Measurements from ENCODE around the gene KCNK16. TPM values are rescaled to one million over a fixed set of nuclear protein-coding genes. Genes with fewer than 3 reads are reported as not detected.

Gene KCNK16
- polyA plus RNA-seq (2013, experiment 1 of 2) = not detected
- polyA plus RNA-seq (2013, experiment 2 of 2) = not detected

- WGBS = 81% methylated on average over 11 of the region's 11 CpGs
- Histone ChIP-seq H4K8ac (ENCODE audit: low read length) (no peak within 1 kb of the TSS), H3K79me1 (replicated peaks; ENCODE audit: low read length, poor library complexity, severe bottlenecking) (no peaks in the 10 kb centered on the region)
Measured at GRCh38 chr6:39322306-39322850, at the start of gene KCNK16. TSS of gene KCNK16 (minus strand) at chr6:39322702. CDS start at chr6:39322540, 162 bp downstream.

DNA sequence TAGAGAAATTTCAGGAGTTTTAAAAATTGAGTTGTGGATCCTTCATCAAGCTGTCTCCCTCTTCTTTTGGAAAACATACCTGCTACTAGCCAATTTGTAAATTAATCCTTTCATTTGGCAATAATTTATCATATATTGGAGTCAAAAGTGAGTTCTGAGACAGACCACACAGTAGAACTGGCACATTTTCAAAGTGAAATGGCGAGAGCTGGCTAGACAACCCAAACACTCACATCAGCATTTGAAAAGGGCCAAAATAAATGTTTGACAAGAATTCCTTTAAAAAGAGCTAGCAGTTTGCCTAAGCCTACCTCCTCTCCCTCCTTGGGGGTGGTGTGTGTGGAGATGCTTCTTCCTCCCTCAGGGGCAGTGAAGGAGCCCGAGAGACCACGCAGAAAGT, 47.9 kb upstream of the KCNK16 start:
- no peak overlapping the region for H3K23ac ChIP-seq (ENCODE audit: low read length in 2 of 2)
- H3K4me2 ChIP-seq (ENCODE audit: low read length, poor library complexity, severe bottlenecking) = no peak overlapping the region
- H3K9me3 ChIP-seq (ENCODE audit: control insufficient read depth, low read length) = no peaks in the 10 kb centered on the region
- WGBS = 100% methylated on average over 3 of the region's 3 CpGs
- no peak for DNase-seq
- H4K8ac ChIP-seq (ENCODE audit: low read length) = no peak overlapping the region
- H2BK12ac ChIP-seq (ENCODE audit: low read length in 2 of 2) = no peak overlapping the region
- no peaks in the 10 kb centered on the region for H3K36me3 ChIP-seq (ENCODE audit: control insufficient read depth in 1 of 2, insufficient read depth in 2 of 2, low read depth in 1 of 2, low read length in 2 of 2)
- no peak overlapping the region for H3K9ac ChIP-seq (ENCODE audit: low read length)
- peaks cover 7% of the 10 kb centered on the region for H3K4me1 ChIP-seq (ENCODE audit: control insufficient read depth, insufficient read depth, low read depth, low read length)
- no peak overlapping the region for H2BK120ac ChIP-seq (ENCODE audit: low read depth, low read length)
- no peak overlapping the region for H4K91ac ChIP-seq (ENCODE audit: low read length)
- H3K27me3 ChIP-seq (ENCODE audit: control insufficient read depth in 1 of 2, insufficient read depth in 1 of 2, low read length in 2 of 2) = no peaks in the 10 kb centered on the region
- H2AFZ ChIP-seq (ENCODE audit: low read depth, low read length) = no peak overlapping the region
- no peak overlapping the region for H3K27ac ChIP-seq (ENCODE audit: low read length, poor library complexity, severe bottlenecking)
- H3K4me3 ChIP-seq (ENCODE audit: insufficient read depth in 1 of 2, low read depth in 1 of 2, low read length in 2 of 2) = no peak overlapping the region
- H2BK15ac ChIP-seq (ENCODE audit: low read depth, poor library complexity, severe bottlenecking) = no peak overlapping the region
- H3K79me1 ChIP-seq (replicated peaks; ENCODE audit: low read length, poor library complexity, severe bottlenecking) = no peaks in the 10 kb centered on the region
- H3K18ac ChIP-seq (ENCODE audit: low read depth in 1 of 2, low read length in 2 of 2) = no peak overlapping the region
- H3K4ac ChIP-seq (ENCODE audit: low read depth in 1 of 2, low read length in 2 of 2) = no peak overlapping the region
- H2AK5ac ChIP-seq (ENCODE audit: low read length, severe bottlenecking) = no peak overlapping the region
- no peak overlapping the region for H3K14ac ChIP-seq (ENCODE audit: low read length in 2 of 2)
- no peak overlapping the region for H2BK5ac ChIP-seq (ENCODE audit: low read depth, low read length, poor library complexity, severe bottlenecking)

More at GRCh38 chr6:39322306-39322850, at the start of gene KCNK16:
- Histone ChIP-seq H4K91ac (ENCODE audit: low read length) (peak within 1 kb of the TSS; percentile 11), H2BK120ac (ENCODE audit: low read depth, low read length) (no peak within 1 kb of the TSS), H3K14ac (ENCODE audit: low read length in 2 of 2) (no peak within 1 kb of the TSS), H3K9ac (ENCODE audit: low read length) (no peak within 1 kb of the TSS), H3K4ac (ENCODE audit: low read depth in 1 of 2, low read length in 2 of 2) (no peak within 1 kb of the TSS), H3K4me2 (ENCODE audit: low read length, poor library complexity, severe bottlenecking) (no peak within 1 kb of the TSS), H3K4me1 (ENCODE audit: control insufficient read depth, insufficient read depth, low read depth, low read length) (no peaks in the 10 kb centered on the region), H2AK5ac (ENCODE audit: low read length, severe bottlenecking) (no peak within 1 kb of the TSS), H3K36me3 (ENCODE audit: control insufficient read depth in 1 of 2, insufficient read depth in 2 of 2, low read depth in 1 of 2, low read length in 2 of 2) (no peaks in the 10 kb centered on the region), H3K27me3 (ENCODE audit: control insufficient read depth in 1 of 2, insufficient read depth in 1 of 2, low read length in 2 of 2) (peaks cover 35 to 81% of the 10 kb centered on the region in 2 experiments), H3K27ac (ENCODE audit: low read length, poor library complexity, severe bottlenecking) (no peak within 1 kb of the TSS), H2BK12ac (ENCODE audit: low read length in 2 of 2) (no peak within 1 kb of the TSS), H3K23ac (ENCODE audit: low read length in 2 of 2) (no peak within 1 kb of the TSS), H3K9me3 (ENCODE audit: control insufficient read depth, low read length) (no peaks in the 10 kb centered on the region), H3K4me3 (ENCODE audit: insufficient read depth in 1 of 2, low read depth in 1 of 2, low read length in 2 of 2) (no peak within 1 kb of the TSS), H2AFZ (ENCODE audit: low read depth, low read length) (no peak within 1 kb of the TSS), H3K18ac (ENCODE audit: low read depth in 1 of 2, low read length in 2 of 2) (no peak within 1 kb of the TSS), H2BK15ac (ENCODE audit: low read depth, poor library complexity, severe bottlenecking) (no peak within 1 kb of the TSS), H2BK5ac (ENCODE audit: low read depth, low read length, poor library complexity, severe bottlenecking) (no peak within 1 kb of the TSS)
- DNase-seq = no peak

DNA sequence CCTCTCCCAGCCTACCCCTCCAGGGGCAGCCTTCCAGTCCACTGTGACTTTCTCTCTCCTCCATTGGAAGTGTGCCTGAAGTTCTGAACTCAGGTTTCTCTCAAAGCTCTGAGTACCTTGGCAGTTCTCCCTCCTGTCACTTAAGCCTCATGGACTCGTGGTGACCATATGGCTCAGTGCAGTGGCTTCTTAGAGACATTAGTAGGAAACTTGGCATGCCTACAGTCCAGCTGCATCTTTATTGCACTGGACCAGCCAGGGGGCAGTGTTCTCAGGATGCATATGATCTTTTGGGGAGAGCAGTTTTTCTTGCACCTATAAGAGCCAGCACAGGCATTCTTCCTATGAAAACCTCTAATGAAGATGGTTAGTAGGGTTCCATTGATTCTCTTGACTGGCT, 47.5 kb upstream of the KCNK16 start:
- 92% methylated on average over 1 of the region's 1 CpG for WGBS
- no peaks in the 10 kb centered on the region for H3K79me1 ChIP-seq (replicated peaks; ENCODE audit: low read length, poor library complexity, severe bottlenecking)
- H2BK5ac ChIP-seq (ENCODE audit: low read depth, low read length, poor library complexity, severe bottlenecking) = no peak overlapping the region
- no peak overlapping the region for H3K18ac ChIP-seq (ENCODE audit: low read depth in 1 of 2, low read length in 2 of 2)
- H3K9me3 ChIP-seq (ENCODE audit: control insufficient read depth, low read length) = no peaks in the 10 kb centered on the region
- H3K14ac ChIP-seq (ENCODE audit: low read length in 2 of 2) = no peak overlapping the region
- no peak overlapping the region for H2BK12ac ChIP-seq (ENCODE audit: low read length in 2 of 2)
- H3K23ac ChIP-seq (ENCODE audit: low read length in 2 of 2) = no peak overlapping the region
- no peak overlapping the region for H3K4ac ChIP-seq (ENCODE audit: low read depth in 1 of 2, low read length in 2 of 2)
- H3K36me3 ChIP-seq (ENCODE audit: control insufficient read depth in 1 of 2, insufficient read depth in 2 of 2, low read depth in 1 of 2, low read length in 2 of 2) = no peaks in the 10 kb centered on the region
- H3K4me3 ChIP-seq (ENCODE audit: insufficient read depth in 1 of 2, low read depth in 1 of 2, low read length in 2 of 2) = no peak overlapping the region
- H3K27ac ChIP-seq (ENCODE audit: low read length, poor library complexity, severe bottlenecking) = no peak overlapping the region
- H2BK15ac ChIP-seq (ENCODE audit: low read depth, poor library complexity, severe bottlenecking) = no peak overlapping the region
- no peak overlapping the region for H2AK5ac ChIP-seq (ENCODE audit: low read length, severe bottlenecking)
- no peak for DNase-seq
- H3K27me3 ChIP-seq (ENCODE audit: control insufficient read depth in 1 of 2, insufficient read depth in 1 of 2, low read length in 2 of 2) = no peaks in the 10 kb centered on the region
- no peak overlapping the region for H4K8ac ChIP-seq (ENCODE audit: low read length)
- no peak overlapping the region for H3K4me2 ChIP-seq (ENCODE audit: low read length, poor library complexity, severe bottlenecking)
- H3K9ac ChIP-seq (ENCODE audit: low read length) = no peak overlapping the region
- H3K4me1 ChIP-seq (ENCODE audit: control insufficient read depth, insufficient read depth, low read depth, low read length) = peaks cover 7% of the 10 kb centered on the region
- no peak overlapping the region for H2BK120ac ChIP-seq (ENCODE audit: low read depth, low read length)
- no peak overlapping the region for H2AFZ ChIP-seq (ENCODE audit: low read depth, low read length)
- no peak overlapping the region for H4K91ac ChIP-seq (ENCODE audit: low read length)

DNA sequence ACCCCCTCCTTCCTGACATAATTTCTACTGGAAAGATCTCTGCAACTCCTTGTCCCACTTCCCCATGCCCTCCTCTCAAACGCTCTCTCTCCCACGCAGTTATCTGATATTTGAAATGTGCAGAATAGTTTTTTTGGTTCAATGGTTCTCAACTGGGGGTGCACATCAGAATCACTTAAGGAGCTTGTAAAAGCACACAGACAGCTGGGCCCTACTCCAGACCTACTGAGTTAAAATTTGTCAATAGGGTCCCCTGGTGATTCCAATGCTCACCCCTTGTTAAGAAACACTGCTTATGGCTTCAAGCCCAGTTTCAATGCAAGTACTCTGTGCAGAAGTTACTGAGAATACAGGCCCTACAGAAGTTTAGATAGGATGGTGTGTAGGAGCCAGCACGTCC, 45.2 kb upstream of the KCNK16 start:
- Histone ChIP-seq H2BK12ac (ENCODE audit: low read length in 2 of 2) (peak overlapping the region in 1 of 2 experiments; percentile 38), H3K9me3 (ENCODE audit: control insufficient read depth, low read length) (no peaks in the 10 kb centered on the region), H2BK120ac (ENCODE audit: low read depth, low read length) (no peak overlapping the region), H3K23ac (ENCODE audit: low read length in 2 of 2) (no peak overlapping the region), H3K4me3 (ENCODE audit: insufficient read depth in 1 of 2, low read depth in 1 of 2, low read length in 2 of 2) (no peak overlapping the region), H3K4ac (ENCODE audit: low read depth in 1 of 2, low read length in 2 of 2) (no peak overlapping the region), H3K4me2 (ENCODE audit: low read length, poor library complexity, severe bottlenecking) (no peak overlapping the region), H2AFZ (ENCODE audit: low read depth, low read length) (no peak overlapping the region), H2AK5ac (ENCODE audit: low read length, severe bottlenecking) (no peak overlapping the region), H3K27me3 (ENCODE audit: control insufficient read depth in 1 of 2, insufficient read depth in 1 of 2, low read length in 2 of 2) (no peaks in the 10 kb centered on the region), H2BK15ac (ENCODE audit: low read depth, poor library complexity, severe bottlenecking) (no peak overlapping the region), H3K36me3 (ENCODE audit: control insufficient read depth in 1 of 2, insufficient read depth in 2 of 2, low read depth in 1 of 2, low read length in 2 of 2) (no peaks in the 10 kb centered on the region), H3K18ac (ENCODE audit: low read depth in 1 of 2, low read length in 2 of 2) (no peak overlapping the region), H3K27ac (ENCODE audit: low read length, poor library complexity, severe bottlenecking) (no peak overlapping the region), H3K4me1 (ENCODE audit: control insufficient read depth, insufficient read depth, low read depth, low read length) (peaks cover 7% of the 10 kb centered on the region), H4K91ac (ENCODE audit: low read length) (peak overlapping the region; percentile 16), H3K9ac (ENCODE audit: low read length) (no peak overlapping the region), H3K79me1 (replicated peaks; ENCODE audit: low read length, poor library complexity, severe bottlenecking) (no peaks in the 10 kb centered on the region), H2BK5ac (ENCODE audit: low read depth, low read length, poor library complexity, severe bottlenecking) (no peak overlapping the region), H3K14ac (ENCODE audit: low read length in 2 of 2) (no peak overlapping the region), H4K8ac (ENCODE audit: low read length) (no peak overlapping the region)
- no peak for DNase-seq
- WGBS = 65% methylated on average over 1 of the region's 3 CpGs
